HG03571 (cell line): ENCODE measurements around the gene ZNF117.
"Not testable (repeated sequence)": the region's sequence is repeated elsewhere in the genome, so short reads cannot be mapped to it uniquely, and the experiment has no call there.

Experiments used
- ATAC-seq: cut with Tn5 transposase; IDR thresholded peaks from one replicate; pipeline ENCODE4 v1.9.1; 2021; ENCODE audit not compliant: unreplicated experiment

Gene ZNF117

DNA sequence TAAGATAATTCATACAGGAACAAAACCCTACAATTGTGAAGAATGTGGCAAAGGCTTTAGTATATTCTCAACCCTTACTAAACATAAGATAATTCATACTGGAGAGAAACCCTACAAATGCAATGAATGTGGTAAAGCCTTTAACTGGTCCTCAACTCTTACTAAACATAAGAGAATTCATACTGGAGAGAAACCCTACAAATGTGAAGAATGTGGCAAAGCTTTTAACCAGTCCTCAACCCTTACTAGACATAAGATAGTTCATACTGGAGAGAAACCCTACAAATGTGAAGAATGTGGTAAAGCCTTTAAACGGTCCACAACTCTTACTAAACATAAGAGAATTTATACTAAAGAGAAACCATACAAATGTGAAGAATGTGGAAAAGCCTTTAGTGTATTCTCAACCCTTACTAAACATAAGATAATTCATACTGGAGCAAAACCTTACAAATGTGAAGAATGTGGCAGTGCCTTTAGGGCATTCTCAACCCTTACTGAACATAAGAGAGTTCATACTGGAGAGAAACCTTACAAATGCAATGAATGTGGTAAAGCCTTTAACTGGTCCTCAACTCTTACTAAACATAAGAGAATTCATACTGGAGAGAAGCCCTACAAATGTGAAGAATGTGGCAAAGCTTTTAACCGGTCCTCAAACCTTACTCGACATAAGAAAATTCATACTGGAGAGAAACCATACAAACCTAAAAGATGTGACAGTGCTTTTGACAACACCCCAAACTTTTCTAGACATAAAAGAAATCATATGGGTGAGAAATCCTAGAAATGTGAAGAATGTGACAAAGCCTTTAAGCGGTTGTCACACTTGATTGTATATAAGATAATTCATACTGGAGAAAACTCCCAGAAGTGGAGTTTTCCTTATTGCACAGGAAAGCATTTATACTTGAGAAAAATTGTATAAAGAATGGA is 62.3 kb downstream of the ZNF117 start:
- ATAC-seq: not testable (repeated sequence)
